PC-9 (cell line): ENCODE measurements around the gene SIRT3. TPM values are rescaled to one million over a fixed set of nuclear protein-coding genes. Genes with fewer than 3 reads are reported as not detected.
A peak's percentile ranks its signal among the peaks of the same experiment; 100 is the strongest.
"Not testable (repeated sequence)": the region's sequence is repeated elsewhere in the genome, so short reads cannot be mapped to it uniquely, and the experiment has no call there.

Experiments
- BruUV-seq: library from RNA; stranded (reverse); fragments of 400-500 nt; replicated peaks from 2 replicates; lab custom pipeline; 2021; lab: Mats Ljungman, UMichigan
- CTCF ChIA-PET: fragments of 300-600 bp; sonication (Branson Sonifier 250); formaldehyde crosslinking; loops from one replicate; lab custom pipeline; 2022; ENCODE audit warnings: antibody characterized with exemption; lab: Charles Lee
- POLR2A ChIA-PET: fragments of 300-600 bp; sonication (Branson Sonifier 250); formaldehyde crosslinking; loops from one replicate; lab custom pipeline; 2022; ENCODE audit warnings: antibody characterized with exemption; ENCODE audit not compliant: unreplicated experiment; lab: Charles Lee
- DNase-seq, 2 experiments: peaks; one replicate each; pipeline versions ENCODE4 v3.0.0 to v3.0.0-alpha.2; 2015 to 2022; ENCODE audit warnings: mixed read lengths in 1 of 2
- H2AFZ ChIP-seq: fragments of 200-600 bp; sonication (generic); 2 replicates; pipeline ENCODE4 v1.8.1; 2017; ENCODE audit warnings: antibody characterized with exemption
- H3F3A ChIP-seq: fragments of 200-600 bp; sonication (generic); 2 replicates; pipeline ENCODE4 v1.8.1; 2017; ENCODE audit warnings: antibody characterized with exemption, mild to moderate bottlenecking, low read depth; ENCODE audit not compliant: insufficient read depth
- H3K27ac ChIP-seq: fragments of 200-600 bp; sonication (generic); 2 replicates; pipeline ENCODE4 v1.6.1; 2016; ENCODE audit warnings: mixed run types
- H3K27me3 ChIP-seq: fragments of 200-600 bp; sonication (generic); 2 replicates; pipeline ENCODE4 v1.6.1; 2016; ENCODE audit warnings: low read depth, mixed run types; ENCODE audit not compliant: insufficient read depth
- H3K36me3 ChIP-seq: fragments of 200-600 bp; sonication (generic); 2 replicates; pipeline ENCODE4 v1.6.1; 2016; ENCODE audit warnings: low read depth, mixed run types
- H3K4me1 ChIP-seq: fragments of 200-600 bp; sonication (generic); replicated peaks from 2 replicates; pipeline ENCODE4 v1.6.1; 2016; ENCODE audit warnings: mixed run types; ENCODE audit not compliant: insufficient read depth
- H3K4me2 ChIP-seq: fragments of 200-600 bp; sonication (generic); 2 replicates; pipeline ENCODE4 v1.6.1; 2017; ENCODE audit warnings: mixed run types
- H3K4me3 ChIP-seq: fragments of 200-600 bp; sonication (generic); 2 replicates; pipeline ENCODE4 v1.6.1; 2016; ENCODE audit warnings: mixed run types
- H3K79me2 ChIP-seq: fragments of 200-600 bp; sonication (generic); 2 replicates; pipeline ENCODE4 v1.6.1; 2017; ENCODE audit warnings: low read depth, mixed run types
- H3K9me2 ChIP-seq: fragments of 200-600 bp; sonication (generic); 2 replicates; pipeline ENCODE4 v1.8.1; 2017; ENCODE audit warnings: mild to moderate bottlenecking; ENCODE audit not compliant: insufficient read depth
- H3K9me3 ChIP-seq: fragments of 200-600 bp; sonication (generic); 2 replicates; pipeline ENCODE4 v1.8.1; 2016; ENCODE audit warnings: low read depth; ENCODE audit not compliant: insufficient read depth
- H4K20me1 ChIP-seq: fragments of 200-600 bp; sonication (generic); 2 replicates; pipeline ENCODE4 v1.8.1; 2017; ENCODE audit not compliant: insufficient read depth
- CTCF ChIP-seq: fragments of 200-600 bp; sonication (generic); conservative IDR thresholded peaks from 2 replicates; pipeline ENCODE4 v1.6.1; 2017; ENCODE audit warnings: mixed run types, antibody characterized with exemption, mild to moderate bottlenecking, moderate library complexity
- intact Hi-C: fragments of 100-400 bp; cut with micrococcal nuclease; formaldehyde crosslinking; loops from one replicate; pipeline ENCODE4 v1.10.0; 2022; ENCODE audit not compliant: unreplicated experiment
- total RNA-seq: library from RNA; stranded (reverse); gene quantifications from 2 replicates; pipeline ENCODE4 v1.2.3, GENCODE V29; 2021

The SIRT3 gene
- total RNA-seq, 1 experiment from 2014 or later: 26.0 TPM

- H3K4me3 ChIP-seq, H3K36me3 ChIP-seq, H3K79me2 ChIP-seq, BruUV-seq, H3K9me2 ChIP-seq, H4K20me1 ChIP-seq, H3F3A ChIP-seq, H3K4me1 ChIP-seq, H3K9me3 ChIP-seq, DNase-seq, H2AFZ ChIP-seq, H3K4me2 ChIP-seq, H3K27ac ChIP-seq, H3K27me3 ChIP-seq, CTCF ChIA-PET, POLR2A ChIA-PET, intact Hi-C loops: not testable (repeated sequence)
- peak; percentile 49 for TF ChIP-seq CTCF
Observed at GRCh38 chr11:180242-180641, 55.9 kb downstream of the SIRT3 start.

Other genes with a start within 250 kb of the SIRT3 start
- not detected in 2 replicates for gene SCGB1C1, start 43.3 kb downstream of the SIRT3 start, total RNA-seq
- 45.7 and 60.6 TPM in 2 replicates for gene BET1L, start 28.9 kb downstream of the SIRT3 start, total RNA-seq
- 115 and 129 TPM in 2 replicates for gene RIC8A, start 28.6 kb downstream of the SIRT3 start, total RNA-seq
- 143 and 147 TPM in 2 replicates for gene PSMD13, start 634 bp upstream of the SIRT3 start, total RNA-seq
- gene NLRP6, start 42.1 kb upstream of the SIRT3 start, total RNA-seq: 0.33 TPM in 1 of 2 replicates, not detected in the other
- gene PGGHG, start 52.8 kb upstream of the SIRT3 start, total RNA-seq: 68.6 and 76.9 TPM in 2 replicates
- gene IFITM5, start 63.2 kb upstream of the SIRT3 start, total RNA-seq: not detected in 2 replicates
- 4.2 and 4.3 TPM in 2 replicates for gene IFITM2, start 71.5 kb upstream of the SIRT3 start, total RNA-seq
- gene IFITM1, start 77.7 kb upstream of the SIRT3 start, total RNA-seq: 5.1 and 9.5 TPM in 2 replicates
- 136 and 176 TPM in 2 replicates for gene IFITM3, start 84.5 kb upstream of the SIRT3 start, total RNA-seq
- 4.7 and 6.1 TPM in 2 replicates for gene B4GALNT4, start 133.2 kb upstream of the SIRT3 start, total RNA-seq
- 83.7 and 109 TPM in 2 replicates for gene PKP3, start 157.9 kb upstream of the SIRT3 start, total RNA-seq
- 78.9 and 98.3 TPM in 2 replicates for gene SIGIRR, start 178.7 kb upstream of the SIRT3 start, total RNA-seq
- 18.1 and 27.6 TPM in 2 replicates for gene ANO9, start 205.7 kb upstream of the SIRT3 start, total RNA-seq
- 32.5 and 38.8 TPM in 2 replicates for gene PTDSS2, start 213.9 kb upstream of the SIRT3 start, total RNA-seq